Activated T-cell treated with anti-CD3 and anti-CD28 coated beads, Interleukin-2, amount 50 U/mL, for 24 hours (primary cell): ENCODE results near the gene MAP1LC3B.

Experiments used
- DNase-seq: peaks from one replicate; pipeline ENCODE4 v3.0.0-alpha.2; 2020
- H3K27ac Mint-ChIP-seq: 2 replicates; pipeline ENCODE4 v1.8.0; 2020; ENCODE audit warnings: mild to moderate bottlenecking, mixed read lengths
- H3K27me3 Mint-ChIP-seq: 2 replicates; pipeline ENCODE4 v1.8.0; 2020; ENCODE audit warnings: mixed read lengths
- H3K36me3 Mint-ChIP-seq: 2 replicates; pipeline ENCODE4 v1.8.0; 2020; ENCODE audit warnings: low read depth, mixed read lengths
- H3K4me1 Mint-ChIP-seq: 2 replicates; pipeline ENCODE4 v1.8.0; 2020; ENCODE audit warnings: low read depth, mixed read lengths
- H3K4me3 Mint-ChIP-seq: 2 replicates; pipeline ENCODE4 v1.8.0; 2020; ENCODE audit warnings: mild to moderate bottlenecking, moderate library complexity, mixed read lengths
- H3K9me3 Mint-ChIP-seq: 2 replicates; pipeline ENCODE4 v1.8.0; 2020; ENCODE audit warnings: mixed read lengths

Gene MAP1LC3B

GRCh38 chr16:87451563-87452210, 59.6 kb downstream of the MAP1LC3B start:
- peaks cover 7% of the 10 kb centered on the region for H3K4me1 Mint-ChIP-seq
- no peak for DNase-seq
- H3K9me3 Mint-ChIP-seq: no peaks in the 10 kb centered on the region
- H3K27me3 Mint-ChIP-seq: no peaks in the 10 kb centered on the region
- H3K27ac Mint-ChIP-seq: no peak overlapping the region
- H3K4me3 Mint-ChIP-seq: no peak overlapping the region
- peaks cover 75% of the 10 kb centered on the region for H3K36me3 Mint-ChIP-seq

- DNase-seq: no peak
- no peaks in the 10 kb centered on the region for H3K27me3 Mint-ChIP-seq
- H3K4me3 Mint-ChIP-seq: no peak overlapping the region
- no peaks in the 10 kb centered on the region for H3K9me3 Mint-ChIP-seq
- peaks cover 23% of the 10 kb centered on the region for H3K4me1 Mint-ChIP-seq
- H3K36me3 Mint-ChIP-seq: peaks cover 74% of the 10 kb centered on the region
- no peak overlapping the region for H3K27ac Mint-ChIP-seq
These were observed 61.2 kb downstream of the MAP1LC3B start for GRCh38 chr16:87453326-87453725.
